GM12878 (cell line): ENCODE data around the gene RASAL2. TPM values are rescaled to one million over a fixed set of nuclear protein-coding genes. Genes with fewer than 3 reads are reported as not detected.

Experiments
- ATAC-seq: fragments of 200-7000 bp; cut with Tn5 transposase; 3 replicates; pipeline ENCODE4 v1.9.1; 2020; ENCODE audit warnings: mild to moderate bottlenecking, moderate library complexity
- BruUV-seq: library from RNA; stranded (reverse); fragments of 400-500 nt; replicated peaks from 2 replicates; lab custom pipeline; 2021; lab: Mats Ljungman, UMichigan
- CTCF ChIA-PET: fragments of 300-600 bp; sonication (Branson Sonifier 250); formaldehyde crosslinking; extraction: SDS; loops from one replicate; lab custom pipeline; 2021; ENCODE audit warnings: inconsistent platforms; lab: Yijun Ruan, JAX
- POLR2A ChIA-PET: fragments of 350-600 bp; formaldehyde crosslinking; extraction: SDS; loops from one replicate; lab custom pipeline; 2021; ENCODE audit warnings: inconsistent platforms; lab: Charles Lee
- RAD21 ChIA-PET: fragments of 300-600 bp; sonication (Branson Sonifier 250); formaldehyde crosslinking; loops from one replicate; lab custom pipeline; 2023; ENCODE audit warnings: antibody characterized with exemption; ENCODE audit not compliant: unreplicated experiment; lab: Charles Lee
- SMC1A ChIA-PET: fragments of 300-600 bp; sonication (Branson Sonifier 250); formaldehyde crosslinking; loops from one replicate; lab custom pipeline; 2023; ENCODE audit not compliant: unreplicated experiment, uncharacterized antibody; lab: Charles Lee
- DNase-seq: peaks from one replicate; pipeline ENCODE4 v3.0.0-alpha.2; 2011; ENCODE audit warnings: low read depth, low spot score
- FAIRE-seq: peaks from 3 replicates; lab custom pipeline; 2011; peaks lifted over from hg19 to GRCh38; lab: Jason Lieb, UNC
- H2AFZ ChIP-seq: 2 replicates; pipeline ENCODE4 v1.6.0; 2011; ENCODE audit warnings: low read depth, low read length, control low read depth; ENCODE audit not compliant: control insufficient read depth
- H3K27ac ChIP-seq: 2 replicates; pipeline ENCODE4 v1.5.1; 2011; ENCODE audit warnings: control low read depth; ENCODE audit not compliant: control insufficient read depth, insufficient read depth
- H3K27me3 ChIP-seq, 2 experiments: replicated peaks in 1 of 2; 2 replicates each; pipeline versions ENCODE4 v1.6.0 to v1.6.1; 2011; ENCODE audit warnings: low read length in 1 of 2; ENCODE audit not compliant: control insufficient read depth in 2 of 2, insufficient read depth in 2 of 2
- H3K36me3 ChIP-seq, 2 experiments: 2 replicates each; pipeline ENCODE4 v1.5.1; 2011; ENCODE audit warnings: low read length in 1 of 2; ENCODE audit not compliant: control insufficient read depth in 2 of 2, insufficient read depth in 2 of 2
- H3K4me1 ChIP-seq: 2 replicates; pipeline ENCODE4 v1.6.1; 2011; ENCODE audit warnings: mild to moderate bottlenecking, low read length, moderate library complexity, mixed read lengths; ENCODE audit not compliant: control insufficient read depth, insufficient read depth
- H3K4me2 ChIP-seq: 2 replicates; pipeline ENCODE4 v1.6.0; 2011; ENCODE audit warnings: control low read depth; ENCODE audit not compliant: control insufficient read depth, insufficient read depth
- H3K4me3 ChIP-seq: fragments of 200-600 bp; sonication (generic); 2 replicates; pipeline ENCODE4 v1.5.1; 2016
- H3K79me2 ChIP-seq: 2 replicates; pipeline ENCODE4 v1.6.0; 2011; ENCODE audit warnings: low read length; ENCODE audit not compliant: control insufficient read depth, insufficient read depth
- H3K9ac ChIP-seq: 2 replicates; pipeline ENCODE4 v1.8.0; 2011; ENCODE audit warnings: low read length, control low read depth, mixed read lengths; ENCODE audit not compliant: control insufficient read depth, insufficient read depth
- H3K9me3 ChIP-seq: replicated peaks from 3 replicates; pipeline ENCODE4 v1.5.1; 2011; ENCODE audit warnings: mild to moderate bottlenecking, low read length; ENCODE audit not compliant: control insufficient read depth, insufficient read depth
- H4K20me1 ChIP-seq: 2 replicates; pipeline ENCODE4 v1.6.0; 2011; ENCODE audit not compliant: control insufficient read depth, insufficient read depth
- BRCA1 ChIP-seq: IDR thresholded peaks from 2 replicates; pipeline ENCODE4 v1.6.1; 2011; ENCODE audit warnings: low read depth, low read length, improper control_type of control experiment
- EED ChIP-seq: sonication (generic); IDR thresholded peaks from 2 replicates; pipeline ENCODE4 v1.6.1; 2016; ENCODE audit warnings: antibody characterized with exemption, low read depth
- ETV6 ChIP-seq, 2 experiments: fragments of 450-650 bp in 1 of 2; IDR thresholded peaks in 1 of 2; conservative IDR thresholded peaks in 1 of 2; 2 replicates each; pipeline ENCODE4 v1.6.1; 2014; ENCODE audit warnings: antibody characterized with exemption in 1 of 2, borderline replicate concordance in 1 of 2, low read depth in 1 of 2, mild to moderate bottlenecking in 1 of 2, moderate library complexity in 1 of 2
- HDGF ChIP-seq: fragments of 450-650 bp; IDR thresholded peaks from 2 replicates; pipeline ENCODE4 v1.6.1; 2016; ENCODE audit warnings: antibody characterized with exemption
- KDM1A ChIP-seq: fragments of 200-600 bp; sonication (generic); IDR thresholded peaks from 2 replicates; pipeline ENCODE4 v1.6.1; 2016; ENCODE audit warnings: borderline replicate concordance
- NFIC ChIP-seq: IDR thresholded peaks from 2 replicates; pipeline ENCODE4 v1.6.1; 2012; ENCODE audit warnings: low read depth, mild to moderate bottlenecking, inconsistent platforms, low read length, moderate library complexity
- NFXL1 ChIP-seq: fragments of 450-650 bp; IDR thresholded peaks from 2 replicates; pipeline ENCODE4 v1.6.1; 2017; ENCODE audit warnings: antibody characterized with exemption, mild to moderate bottlenecking, borderline replicate concordance
- NKRF ChIP-seq: fragments of 450-650 bp; conservative IDR thresholded peaks from 2 replicates; pipeline ENCODE4 v1.6.1; 2017; ENCODE audit warnings: mild to moderate bottlenecking, moderate library complexity
- NRF1 ChIP-seq: conservative IDR thresholded peaks from 2 replicates; pipeline ENCODE4 v1.6.1; 2011; ENCODE audit warnings: mild to moderate bottlenecking, low read depth, low read length, improper control_type of control experiment
- PML ChIP-seq: IDR thresholded peaks from 2 replicates; pipeline ENCODE4 v1.6.1; 2012; ENCODE audit warnings: low read length, inconsistent platforms
- POLR2AphosphoS5 ChIP-seq: IDR thresholded peaks from 2 replicates; pipeline ENCODE4 v1.6.1; 2011; ENCODE audit warnings: mild to moderate bottlenecking, low read length, inconsistent platforms
- SREBF2 ChIP-seq: IDR thresholded peaks from 2 replicates; pipeline ENCODE4 v1.6.1; 2012; ENCODE audit warnings: mild to moderate bottlenecking, low read length
- TCF3 ChIP-seq: IDR thresholded peaks from 2 replicates; pipeline ENCODE4 v1.6.1; 2012; ENCODE audit warnings: low read depth, mild to moderate bottlenecking, low read length, borderline replicate concordance; ENCODE audit not compliant: insufficient read depth
- ZNF217 ChIP-seq: fragments of 450-650 bp; IDR thresholded peaks from 2 replicates; pipeline ENCODE4 v1.6.1; 2017; ENCODE audit warnings: antibody characterized with exemption, mild to moderate bottlenecking
- ZNF384 ChIP-seq: IDR thresholded peaks from 2 replicates; pipeline ENCODE4 v1.6.1; 2012; ENCODE audit warnings: low read depth, mild to moderate bottlenecking, low read length, improper control_type of control experiment, borderline replicate concordance
- WGBS: methylation state at CpG from one replicate; pipeline ENCODE4 v1.1.6; 2016; ENCODE audit warnings: low lambda C conversion rate; ENCODE audit not compliant: insufficient replicate concordance, insufficient coverage; ENCODE audit errors: missing lambda C conversion rate; 5-methylcytosine and 5-hydroxymethylcytosine counted together
- in situ Hi-C: fragments of 300-500 bp; cut with MboI; formaldehyde crosslinking; loops from 9 replicates; pipeline ENCODE4 v1.14.3; 2018; ENCODE audit warnings: mixed read lengths
- intact Hi-C: fragments of 100-400 bp; cut with micrococcal nuclease; formaldehyde crosslinking; loops from one replicate; pipeline ENCODE4 v1.14.2; 2022; ENCODE audit not compliant: unreplicated experiment
- polyA plus RNA-seq, 11 experiments: library from polyadenylated mRNA; depleted of rRNA in 4 of 11; unstranded in 6 of 11; stranded (reverse) in 5 of 11; fragments of >200 nt; fragmentation: Nextera tagmentation in 4 of 11; fragmentation: Illumina TruSeq in 1 of 11; extraction: Ambion mirVana in 4 of 11; extraction: Trizol in 1 of 11; gene quantifications; 1 replicate in 1 of 11; 2 replicates in 10 of 11; pipeline versions ENCODE4 v1.2.1 to v1.2.3, GENCODE V29; 2011 to 2016; ENCODE audit warnings: inconsistent platforms in 2 of 11, missing spikeins in 2 of 11, low read depth in 1 of 11
- total RNA-seq, 4 experiments: library from RNA; depleted of rRNA in 3 of 4; stranded (reverse); fragments of >200 nt in 3 of 4; fragmentation: Illumina TruSeq in 1 of 4; extraction: Trizol in 1 of 4; gene quantifications; 2 replicates each; pipeline versions ENCODE4 v1.2.1 to v1.2.3, GENCODE V29; 2013 to 2021

RASAL2 gene
- total and polyA plus RNA-seq, 10 of the 15 experiments (the other 5 are each of a cell fraction or from before 2014, with no cell fraction given) = 0.02 to 6.9 (median 0.17) TPM; not detected in 1

GRCh38 chr1:178155481-178156255, 61.8 kb downstream of the RASAL2 start:
- WGBS = 31% methylated on average over 6 of the region's 6 CpGs
- Histone ChIP-seq H4K20me1 (no peaks in the 10 kb centered on the region), H3K27ac (no peak overlapping the region), H3K79me2 (no peaks in the 10 kb centered on the region), H3K9me3 (no peaks in the 10 kb centered on the region), H3K9ac (no peak overlapping the region), H3K4me3 (no peak overlapping the region), H3K27me3 (no peaks in the 10 kb centered on the region), H3K4me2 (no peak overlapping the region), H2AFZ (no peak overlapping the region), H3K4me1 (no peaks in the 10 kb centered on the region), H3K36me3 (no peaks in the 10 kb centered on the region)
- SMC1A ChIA-PET = interaction anchor here (0.9 to 1.4 kb wide), 4 partner anchors 11 to 24 kb away, joined by 3 to 4 read pairs (median 3); no protein-coding TSS in a partner anchor
- RAD21 ChIA-PET = interaction anchor here (1.0 kb wide), 1 partner anchor 9 kb away, joined by 5 read pairs; no protein-coding TSS in a partner anchor
- POLR2A ChIA-PET = interaction anchor here (0.6 to 1.0 kb wide), 2 partner anchors 11 to 20 kb away, joined by 3 to 8 read pairs; no protein-coding TSS in a partner anchor
- ATAC-seq (peak; percentile 58), FAIRE-seq (no peak), DNase-seq (no peak)
- intact Hi-C loops (no loop called here), in situ Hi-C loops (no loop called here)
- TF ChIP-seq SREBF2 (no peak), EED (no peak), BRCA1 (no peak), ZNF217 (no peak), KDM1A (no peak), ETV6 (conservative IDR thresholded peaks at IDR 0.05 in 1 of 2, IDR thresholded peaks at IDR 0.05 in 1 of 2; ENCODE audit: borderline replicate concordance in 1 of 2, low read depth in 1 of 2) (no peak), HDGF (no peak), NFXL1 (no peak), NFIC (no peak), NKRF (no peak), TCF3 (no peak), POLR2AphosphoS5 (no peak), NRF1 (no peak), PML (no peak), ZNF384 (no peak)
- no TSS peak for BruUV-seq
- CTCF ChIA-PET = interaction anchor here (1.3 to 1.6 kb wide), 3 partner anchors 8 to 124 kb away, joined by 3 read pairs; no protein-coding TSS in a partner anchor
